ENCODE measurements around the gene E2F4. TPM values are rescaled to one million over a fixed set of nuclear protein-coding genes. Genes with fewer than 3 reads are reported as not detected.

Gene E2F4
- total and polyA plus RNA-seq, 2 of the 13 experiments (the other 11 are each of a cell fraction or from before 2014, with no cell fraction given), result 84.8 to 91.2 TPM

GRCh38 chr16:67150833-67151396 is 41.0 kb upstream of the E2F4 start, which contains the start of gene B3GNT9 (continued):
- TF ChIP-seq KDM2A (CRISPR knock-in tag; IDR thresholded peaks at IDR 0.05; ENCODE audit: borderline replicate concordance, low read depth) (peak; percentile 99), ZBTB8A (CRISPR knock-in tag; IDR thresholded peaks at IDR 0.05; ENCODE audit: borderline replicate concordance, low read depth) (no peak), ZNF772 (CRISPR knock-in tag; IDR thresholded peaks at IDR 0.05) (peak; percentile 55; the same call in 1 of the 2 replicates), ZNF547 (CRISPR knock-in tag; IDR thresholded peaks at IDR 0.05) (peak; percentile 76; the same call in 1 of the 2 replicates), ATF2 (CRISPR knock-in tag; IDR thresholded peaks at IDR 0.05) (no peak), E2F1 (CRISPR knock-in tag; IDR thresholded peaks at IDR 0.05) (peak; percentile 74), ZNF546 (CRISPR knock-in tag; conservative IDR thresholded peaks at IDR 0.05) (peak; percentile 80; the same call in 1 of the 2 replicates), ZNF792 (CRISPR knock-in tag; IDR thresholded peaks at IDR 0.05) (0 out of 2 replicates have a peak, but pooled peaks have one; percentile 8), YEATS2 (CRISPR knock-in tag; IDR thresholded peaks at IDR 0.05; ENCODE audit: borderline replicate concordance) (peak; percentile 43; the same call in 1 of the 2 replicates), ZSCAN31 (CRISPR knock-in tag; IDR thresholded peaks at IDR 0.05; ENCODE audit: low read depth) (0 out of 2 replicates have a peak, but pooled peaks have one; percentile 25), ARNT2 (CRISPR knock-in tag; IDR thresholded peaks at IDR 0.05; ENCODE audit: low read depth) (peak; percentile 68; the same call in 1 of the 2 replicates), MXD4 (CRISPR knock-in tag; IDR thresholded peaks at IDR 0.05) (peak; percentile 66; the same call in 1 of the 2 replicates), MED8 (CRISPR knock-in tag; IDR thresholded peaks at IDR 0.05; ENCODE audit: insufficient replicate concordance) (no peak), ZNF513 (CRISPR knock-in tag; conservative IDR thresholded peaks at IDR 0.05) (peak; percentile 69; the same call in 1 of the 2 replicates), ZNF263 (CRISPR knock-in tag; IDR thresholded peaks at IDR 0.05) (peak; percentile 99), ZNF264 (CRISPR knock-in tag; IDR thresholded peaks at IDR 0.05) (no peak), ZNF552 (CRISPR knock-in tag; IDR thresholded peaks at IDR 0.05; ENCODE audit: borderline replicate concordance) (peak; percentile 48; the same call in 1 of the 2 replicates), ZBTB44 (CRISPR knock-in tag; IDR thresholded peaks at IDR 0.05) (no peak), ZNF597 (CRISPR knock-in tag; IDR thresholded peaks at IDR 0.05) (no peak), ATF7-NPFF (CRISPR knock-in tag; IDR thresholded peaks at IDR 0.05; ENCODE audit: low read depth) (peak; percentile 66; the same call in 1 of the 2 replicates), THYN1 (CRISPR knock-in tag; IDR thresholded peaks at IDR 0.05; ENCODE audit: borderline replicate concordance, low read depth) (0 out of 2 replicates have a peak, but pooled peaks have one; percentile 53), ZNF326 (CRISPR knock-in tag; IDR thresholded peaks at IDR 0.05; ENCODE audit: borderline replicate concordance) (no peak), RAD51 (IDR thresholded peaks at IDR 0.05; ENCODE audit: borderline replicate concordance) (peak; percentile 72), HOXA7 (CRISPR knock-in tag; IDR thresholded peaks at IDR 0.05) (no peak)
